HEK293 (cell line): Measurements from ENCODE around the gene TBC1D16.

ENCODE experiments used
- CTCF ChIA-PET: fragments of 350-600 bp; formaldehyde crosslinking; extraction: SDS; loops from one replicate; lab custom pipeline; 2021; ENCODE audit warnings: antibody characterized with exemption; lab: Yijun Ruan, JAX
- POLR2A ChIA-PET: fragments of 300-600 bp; formaldehyde crosslinking; extraction: SDS; loops from one replicate; lab custom pipeline; 2020; ENCODE audit warnings: antibody characterized with exemption, inconsistent platforms; lab: Yijun Ruan, JAX
- H3K27ac ChIP-seq: fragments of 200-500 bp; sonication (Bioruptor generic); 2 replicates; pipeline ENCODE4 v1.5.1; 2014; ENCODE audit warnings: low read depth, low read length, control low read depth, inconsistent platforms; ENCODE audit errors: extremely low read depth
- H3K36me3 ChIP-seq, 2 experiments: fragments of 200-500 bp in 1 of 2; sonication (Bioruptor generic) in 1 of 2; 1 replicate in 1 of 2; 2 replicates in 1 of 2; pipeline ENCODE4 v1.5.1; 2014 to 2017; ENCODE audit warnings: inconsistent platforms in 2 of 2, low read length in 2 of 2; ENCODE audit not compliant: control insufficient read depth in 2 of 2, insufficient read depth in 1 of 2
- H3K4me1 ChIP-seq: fragments of 200-500 bp; sonication (Bioruptor generic); 2 replicates; pipeline ENCODE4 v1.5.1; 2014; ENCODE audit warnings: mild to moderate bottlenecking, low read length, inconsistent platforms; ENCODE audit not compliant: control insufficient read depth, insufficient read depth
- H3K4me3 ChIP-seq: 2 replicates; pipeline ENCODE4 v1.5.1; 2011; ENCODE audit warnings: low read depth, mild to moderate bottlenecking, control low read depth, low read length, moderate library complexity
- H3K9me3 ChIP-seq: fragments of 200-500 bp; sonication (Bioruptor generic); 2 replicates; pipeline ENCODE4 v1.5.1; 2014; ENCODE audit warnings: low read depth, low read length, inconsistent platforms; ENCODE audit not compliant: control insufficient read depth, insufficient read depth
- EGR2 ChIP-seq: fragments of 450-650 bp; formaldehyde crosslinking; IDR thresholded peaks from 2 replicates; pipeline ENCODE4 v1.5.1; 2016; ENCODE audit warnings: low read depth, missing biosample characterization, missing genetic modification characterization
- HOXC10 ChIP-seq: sonication (generic); formaldehyde crosslinking; IDR thresholded peaks from 2 replicates; pipeline ENCODE4 v1.8.1; 2023; ENCODE audit warnings: mild to moderate bottlenecking, missing genetic modification reagents
- HOXD13 ChIP-seq: sonication (generic); formaldehyde crosslinking; IDR thresholded peaks from 2 replicates; pipeline ENCODE4 v1.8.0; 2022; ENCODE audit warnings: missing genetic modification reagents, borderline replicate concordance
- KLF10 ChIP-seq: fragments of 450-650 bp; IDR thresholded peaks from 2 replicates; pipeline ENCODE4 v1.5.1; 2018; ENCODE audit warnings: missing biosample characterization, mild to moderate bottlenecking, missing genetic modification characterization
- PRDM1 ChIP-seq: fragments of 450-650 bp; formaldehyde crosslinking; IDR thresholded peaks from 2 replicates; pipeline ENCODE4; 2016; ENCODE audit warnings: missing biosample characterization, missing genetic modification characterization
- SCRT1 ChIP-seq: fragments of 450-650 bp; formaldehyde crosslinking; IDR thresholded peaks from 2 replicates; pipeline ENCODE4 v1.5.1; 2016; ENCODE audit warnings: missing biosample characterization, missing genetic modification characterization, borderline replicate concordance
- SP3 ChIP-seq: fragments of 450-650 bp; formaldehyde crosslinking; IDR thresholded peaks from 2 replicates; pipeline ENCODE4 v1.5.1; 2016; ENCODE audit warnings: missing biosample characterization, missing genetic modification characterization
- TCF7L2 ChIP-seq: IDR thresholded peaks from 2 replicates; pipeline ENCODE4 v1.6.1; 2011; ENCODE audit warnings: low read depth, mild to moderate bottlenecking, inconsistent platforms, low read length, moderate library complexity, borderline replicate concordance
- ZEB2 ChIP-seq: fragments of 450-650 bp; formaldehyde crosslinking; IDR thresholded peaks from 2 replicates; pipeline ENCODE4 v1.5.1; 2016; ENCODE audit warnings: missing biosample characterization, missing genetic modification characterization
- ZNF202 ChIP-seq: fragments of 450-650 bp; formaldehyde crosslinking; IDR thresholded peaks from 2 replicates; pipeline ENCODE4 v1.5.1; 2016; ENCODE audit warnings: missing biosample characterization, missing genetic modification characterization, borderline replicate concordance
- ZNF302 ChIP-seq: fragments of 450-650 bp; formaldehyde crosslinking; IDR thresholded peaks from 2 replicates; pipeline ENCODE4 v1.5.1; 2016; ENCODE audit warnings: missing biosample characterization, missing genetic modification characterization, low read depth
- ZNF501 ChIP-seq: fragments of 450-650 bp; formaldehyde crosslinking; IDR thresholded peaks from 2 replicates; pipeline ENCODE4 v1.5.1; 2016; ENCODE audit warnings: missing biosample characterization, missing genetic modification characterization
- ZNF624 ChIP-seq: fragments of 450-650 bp; formaldehyde crosslinking; IDR thresholded peaks from 2 replicates; pipeline ENCODE4 v1.5.1; 2017; ENCODE audit warnings: missing biosample characterization, missing genetic modification characterization
- ZNF830 ChIP-seq: fragments of 450-650 bp; IDR thresholded peaks from 2 replicates; pipeline ENCODE4 v1.5.0; 2018; ENCODE audit warnings: missing biosample characterization, missing genetic modification characterization, low read depth, mild to moderate bottlenecking, moderate library complexity
- ZSCAN16 ChIP-seq: fragments of 450-650 bp; formaldehyde crosslinking; IDR thresholded peaks from 2 replicates; pipeline ENCODE4 v1.5.1; 2016; ENCODE audit warnings: missing biosample characterization, missing genetic modification characterization
- TF ChIP-seq, protein P1 (sequence below): fragments of 450-650 bp; formaldehyde crosslinking; IDR thresholded peaks from 2 replicates; pipeline ENCODE4 v1.5.1; 2016; ENCODE audit warnings: missing biosample characterization, missing genetic modification characterization
- TF ChIP-seq, protein P2 (sequence below): fragments of 450-650 bp; formaldehyde crosslinking; IDR thresholded peaks from 2 replicates; pipeline ENCODE4 v1.5.1; 2016; ENCODE audit warnings: missing biosample characterization, missing genetic modification characterization
- TF ChIP-seq, protein P3 (sequence below): fragments of 450-650 bp; formaldehyde crosslinking; IDR thresholded peaks from 2 replicates; pipeline ENCODE4 v1.5.1; 2016; ENCODE audit warnings: missing biosample characterization, missing genetic modification characterization
- TF ChIP-seq, protein P4 (sequence below): sonication (generic); formaldehyde crosslinking; IDR thresholded peaks from 2 replicates; pipeline ENCODE4 v1.8.1; 2022; ENCODE audit warnings: mild to moderate bottlenecking, moderate library complexity, missing genetic modification reagents
- TF ChIP-seq, protein P5 (sequence below): fragments of 450-650 bp; formaldehyde crosslinking; IDR thresholded peaks from 2 replicates; pipeline ENCODE4 v1.5.1; 2017; ENCODE audit warnings: missing biosample characterization, mild to moderate bottlenecking, missing genetic modification characterization, moderate library complexity

The TBC1D16 gene

DNA sequence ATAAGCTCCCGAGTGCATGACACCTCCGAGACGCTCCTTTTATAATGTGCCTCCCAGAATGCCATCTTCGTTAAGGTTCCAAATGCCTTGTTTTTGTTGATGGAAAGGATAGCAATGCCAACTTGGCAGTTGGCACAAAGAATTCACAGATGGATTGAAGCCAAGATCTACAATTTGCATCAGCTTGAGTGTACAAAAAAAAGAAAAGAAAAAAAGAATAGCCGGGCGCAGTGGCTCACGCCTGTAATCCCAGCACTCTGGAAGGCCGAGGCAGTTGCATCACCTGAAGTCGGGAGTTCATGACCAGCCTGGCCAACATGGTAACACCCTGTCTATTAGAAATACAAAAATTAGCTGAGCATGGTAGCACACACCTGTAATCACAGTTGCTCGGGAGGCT is 7.6 kb downstream of the TBC1D16 start (continued):
- no peak for TF ChIP-seq ZNF302 (tag by site-specific recombination)
- TF ChIP-seq, protein P1, sequence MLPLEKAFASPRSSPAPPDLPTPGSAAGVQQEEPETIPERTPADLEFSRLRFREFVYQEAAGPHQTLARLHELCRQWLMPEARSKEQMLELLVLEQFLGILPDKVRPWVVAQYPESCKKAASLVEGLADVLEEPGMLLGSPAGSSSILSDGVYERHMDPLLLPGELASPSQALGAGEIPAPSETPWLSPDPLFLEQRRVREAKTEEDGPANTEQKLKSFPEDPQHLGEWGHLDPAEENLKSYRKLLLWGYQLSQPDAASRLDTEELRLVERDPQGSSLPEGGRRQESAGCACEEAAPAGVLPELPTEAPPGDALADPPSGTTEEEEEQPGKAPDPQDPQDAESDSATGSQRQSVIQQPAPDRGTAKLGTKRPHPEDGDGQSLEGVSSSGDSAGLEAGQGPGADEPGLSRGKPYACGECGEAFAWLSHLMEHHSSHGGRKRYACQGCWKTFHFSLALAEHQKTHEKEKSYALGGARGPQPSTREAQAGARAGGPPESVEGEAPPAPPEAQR = no peak
- no peak for TF ChIP-seq PRDM1 (tag by site-specific recombination)
- no peak for TF ChIP-seq ZSCAN16 (tag by site-specific recombination)
- TF ChIP-seq ZNF830 = no peak
- no peak for TF ChIP-seq ZNF202 (tag by site-specific recombination)
- TF ChIP-seq, all 188 proteins: peak for 0

DNA sequence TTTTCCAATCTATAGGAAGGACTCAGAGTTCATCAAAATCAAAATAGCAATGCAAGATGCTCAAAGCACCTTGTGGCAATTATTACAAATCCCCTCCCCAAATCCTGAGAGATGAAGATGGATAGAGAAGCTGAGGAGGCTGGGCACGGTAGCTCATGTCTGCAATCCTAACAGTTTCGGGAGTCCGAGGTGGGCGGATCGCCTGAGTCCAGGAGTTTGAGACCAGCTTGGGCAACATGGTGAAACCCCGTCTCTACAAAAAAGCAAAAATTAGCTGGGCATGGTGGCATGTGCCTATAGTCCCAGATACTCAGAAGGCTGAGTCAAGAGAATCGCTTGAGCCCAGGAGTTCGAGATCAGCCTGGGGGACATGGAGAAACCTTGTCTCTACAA is 8.6 kb downstream of the TBC1D16 start:
- H3K4me3 ChIP-seq = no peak overlapping the region
- H3K27ac ChIP-seq = no peak overlapping the region
- POLR2A ChIA-PET = interaction anchor here (1.1 kb wide), 1 partner anchor 16 kb away, joined by 3 read pairs; no protein-coding TSS in a partner anchor
- no peak for TF ChIP-seq ZNF624 (tag by site-specific recombination)
- TF ChIP-seq, protein P2, sequence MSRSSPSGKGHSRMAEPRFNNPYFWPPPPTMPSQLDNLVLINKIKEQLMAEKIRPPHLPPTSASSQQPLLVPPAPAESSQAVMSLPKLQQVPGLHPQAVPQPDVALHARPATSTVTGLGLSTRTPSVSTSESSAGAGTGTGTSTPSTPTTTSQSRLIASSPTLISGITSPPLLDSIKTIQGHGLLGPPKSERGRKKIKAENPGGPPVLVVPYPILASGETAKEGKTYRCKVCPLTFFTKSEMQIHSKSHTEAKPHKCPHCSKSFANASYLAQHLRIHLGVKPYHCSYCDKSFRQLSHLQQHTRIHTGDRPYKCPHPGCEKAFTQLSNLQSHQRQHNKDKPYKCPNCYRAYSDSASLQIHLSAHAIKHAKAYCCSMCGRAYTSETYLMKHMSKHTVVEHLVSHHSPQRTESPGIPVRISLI = no peak
- TF ChIP-seq ZNF501 (tag by site-specific recombination) = no peak
- TF ChIP-seq TCF7L2 = no peak
- no peak for TF ChIP-seq HOXC10
- TF ChIP-seq, protein P3, sequence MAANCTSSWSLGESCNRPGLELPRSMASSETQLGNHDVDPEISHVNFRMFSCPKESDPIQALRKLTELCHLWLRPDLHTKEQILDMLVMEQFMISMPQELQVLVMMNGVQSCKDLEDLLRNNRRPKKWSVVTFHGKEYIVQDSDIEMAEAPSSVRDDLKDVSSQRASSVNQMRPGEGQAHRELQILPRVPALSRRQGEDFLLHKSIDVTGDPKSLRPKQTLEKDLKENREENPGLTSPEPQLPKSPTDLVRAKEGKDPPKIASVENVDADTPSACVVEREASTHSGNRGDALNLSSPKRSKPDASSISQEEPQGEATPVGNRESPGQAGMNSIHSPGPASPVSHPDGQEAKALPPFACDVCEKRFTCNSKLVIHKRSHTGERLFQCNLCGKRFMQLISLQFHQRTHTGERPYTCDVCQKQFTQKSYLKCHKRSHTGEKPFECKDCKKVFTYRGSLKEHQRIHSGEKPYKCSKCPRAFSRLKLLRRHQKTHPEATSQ (tag by site-specific recombination) = no peak
- TF ChIP-seq KLF10 (tag by site-specific recombination) = no peak
- TF ChIP-seq SP3 = no peak
- no peak for TF ChIP-seq EGR2 (tag by site-specific recombination)
- TF ChIP-seq ZNF302 (tag by site-specific recombination) = no peak
- no peak for TF ChIP-seq ZEB2 (tag by site-specific recombination)
- TF ChIP-seq, protein P4, sequence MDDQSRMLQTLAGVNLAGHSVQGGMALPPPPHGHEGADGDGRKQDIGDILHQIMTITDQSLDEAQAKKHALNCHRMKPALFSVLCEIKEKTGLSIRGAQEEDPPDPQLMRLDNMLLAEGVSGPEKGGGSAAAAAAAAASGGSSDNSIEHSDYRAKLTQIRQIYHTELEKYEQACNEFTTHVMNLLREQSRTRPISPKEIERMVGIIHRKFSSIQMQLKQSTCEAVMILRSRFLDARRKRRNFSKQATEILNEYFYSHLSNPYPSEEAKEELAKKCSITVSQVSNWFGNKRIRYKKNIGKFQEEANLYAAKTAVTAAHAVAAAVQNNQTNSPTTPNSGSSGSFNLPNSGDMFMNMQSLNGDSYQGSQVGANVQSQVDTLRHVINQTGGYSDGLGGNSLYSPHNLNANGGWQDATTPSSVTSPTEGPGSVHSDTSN (CRISPR knock-in tag) = no peak
- TF ChIP-seq, protein P1 = no peak
- no peak for TF ChIP-seq HOXD13
- TF ChIP-seq, protein P5, sequence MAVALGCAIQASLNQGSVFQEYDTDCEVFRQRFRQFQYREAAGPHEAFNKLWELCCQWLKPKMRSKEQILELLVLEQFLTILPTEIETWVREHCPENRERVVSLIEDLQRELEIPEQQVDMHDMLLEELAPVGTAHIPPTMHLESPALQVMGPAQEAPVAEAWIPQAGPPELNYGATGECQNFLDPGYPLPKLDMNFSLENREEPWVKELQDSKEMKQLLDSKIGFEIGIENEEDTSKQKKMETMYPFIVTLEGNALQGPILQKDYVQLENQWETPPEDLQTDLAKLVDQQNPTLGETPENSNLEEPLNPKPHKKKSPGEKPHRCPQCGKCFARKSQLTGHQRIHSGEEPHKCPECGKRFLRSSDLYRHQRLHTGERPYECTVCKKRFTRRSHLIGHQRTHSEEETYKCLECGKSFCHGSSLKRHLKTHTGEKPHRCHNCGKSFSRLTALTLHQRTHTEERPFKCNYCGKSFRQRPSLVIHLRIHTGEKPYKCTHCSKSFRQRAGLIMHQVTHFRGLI (tag by site-specific recombination) = no peak
- TF ChIP-seq SCRT1 = no peak
- TF ChIP-seq, all 188 proteins: peak for 0
- H3K4me1 ChIP-seq = peaks cover 3% of the 10 kb centered on the region
- H3K9me3 ChIP-seq = no peaks in the 10 kb centered on the region
- CTCF ChIA-PET = interaction anchor here (0.8 to 5.6 kb wide), 5 partner anchors 18 to 103 kb away, joined by 4 to 29 read pairs (median 4); partner anchors contain the start of gene GAA
- peaks cover 0 to 5% of the 10 kb centered on the region in 2 experiments; a peak in 1 of 3 replicates for H3K36me3 ChIP-seq
